A673 (cell line): ENCODE data around the gene CSNK2A1.

Experiments used
- EZH2 ChIP-seq: fragments of 200-600 bp; sonication (generic); IDR thresholded peaks from 2 replicates; pipeline ENCODE4 v1.6.1; 2017; ENCODE audit warnings: borderline replicate concordance, low read depth, mild to moderate bottlenecking, mixed read lengths, antibody characterized with exemption, low read length; ENCODE audit not compliant: poor library complexity, severe bottlenecking
- TF ChIP-seq, protein P1 (sequence below): fragments of 300-800, 200-600 bp; sonication (generic); conservative IDR thresholded peaks from 2 replicates; pipeline ENCODE4 v1.5.1; 2017; ENCODE audit warnings: low read depth, mild to moderate bottlenecking, antibody characterized with exemption, low read length, moderate library complexity, mixed read lengths

DNA sequence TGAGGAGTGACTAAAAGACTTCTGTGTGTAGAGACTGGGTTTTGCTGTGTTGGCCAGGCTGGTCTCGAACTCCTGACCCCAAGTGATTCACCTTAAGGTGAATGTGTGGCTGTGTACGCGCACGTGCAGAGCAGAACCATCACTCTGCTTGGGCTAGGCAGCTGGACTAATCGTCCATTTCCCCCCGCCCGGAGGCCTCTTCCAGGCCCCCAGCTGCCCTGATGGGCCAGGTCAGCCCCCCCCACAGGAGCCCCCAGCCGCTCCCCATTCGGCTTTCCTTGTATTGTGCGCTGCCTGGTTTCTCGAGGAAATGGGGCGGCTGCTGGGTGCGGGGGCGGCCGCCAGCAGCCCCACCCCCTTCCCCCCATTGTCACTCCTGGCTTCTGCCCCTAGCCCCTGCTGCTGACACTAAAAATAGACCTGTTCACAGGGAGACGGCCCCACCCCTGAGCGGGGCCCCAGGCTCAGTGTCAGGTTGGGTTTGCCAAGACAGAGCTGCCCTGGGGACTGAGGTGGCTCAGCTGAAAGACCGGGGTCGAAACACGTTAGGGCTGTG, 24.6 kb upstream of the CSNK2A1 start:
- TF ChIP-seq EZH2 = no peak
- TF ChIP-seq, protein P1, sequence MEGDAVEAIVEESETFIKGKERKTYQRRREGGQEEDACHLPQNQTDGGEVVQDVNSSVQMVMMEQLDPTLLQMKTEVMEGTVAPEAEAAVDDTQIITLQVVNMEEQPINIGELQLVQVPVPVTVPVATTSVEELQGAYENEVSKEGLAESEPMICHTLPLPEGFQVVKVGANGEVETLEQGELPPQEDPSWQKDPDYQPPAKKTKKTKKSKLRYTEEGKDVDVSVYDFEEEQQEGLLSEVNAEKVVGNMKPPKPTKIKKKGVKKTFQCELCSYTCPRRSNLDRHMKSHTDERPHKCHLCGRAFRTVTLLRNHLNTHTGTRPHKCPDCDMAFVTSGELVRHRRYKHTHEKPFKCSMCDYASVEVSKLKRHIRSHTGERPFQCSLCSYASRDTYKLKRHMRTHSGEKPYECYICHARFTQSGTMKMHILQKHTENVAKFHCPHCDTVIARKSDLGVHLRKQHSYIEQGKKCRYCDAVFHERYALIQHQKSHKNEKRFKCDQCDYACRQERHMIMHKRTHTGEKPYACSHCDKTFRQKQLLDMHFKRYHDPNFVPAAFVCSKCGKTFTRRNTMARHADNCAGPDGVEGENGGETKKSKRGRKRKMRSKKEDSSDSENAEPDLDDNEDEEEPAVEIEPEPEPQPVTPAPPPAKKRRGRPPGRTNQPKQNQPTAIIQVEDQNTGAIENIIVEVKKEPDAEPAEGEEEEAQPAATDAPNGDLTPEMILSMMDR = no peak
